Loucy (cell line): ENCODE results near the gene BICRA.

Experiments used
- H2AFZ ChIP-seq: fragments of 200-600 bp; sonication (generic); 2 replicates; pipeline ENCODE4 v1.6.0; 2016; ENCODE audit warnings: antibody characterized with exemption, mild to moderate bottlenecking, low read length, moderate library complexity
- H3F3A ChIP-seq: fragments of 200-600 bp; 2 replicates; pipeline ENCODE4 v1.6.0; 2016; ENCODE audit warnings: antibody characterized with exemption, low read depth, mild to moderate bottlenecking
- H3K27me3 ChIP-seq: fragments of 200-600 bp; sonication (generic); 2 replicates; pipeline ENCODE4 v1.6.1; 2014; ENCODE audit warnings: low read length, mild to moderate bottlenecking; ENCODE audit not compliant: insufficient read depth, poor library complexity, severe bottlenecking
- H3K36me3 ChIP-seq: fragments of 200-600 bp; sonication (generic); 2 replicates; pipeline ENCODE4 v1.6.1; 2016; ENCODE audit warnings: low read length; ENCODE audit not compliant: insufficient read depth
- H3K4me1 ChIP-seq: fragments of 200-600 bp; sonication (generic); 2 replicates; pipeline ENCODE4 v1.5.1; 2014; ENCODE audit warnings: low read length, mild to moderate bottlenecking; ENCODE audit not compliant: insufficient read depth, poor library complexity, severe bottlenecking
- H3K4me2 ChIP-seq: fragments of 200-600 bp; sonication (generic); 2 replicates; pipeline ENCODE4 v1.6.0; 2014; ENCODE audit warnings: antibody characterized with exemption, low read length, low read depth, mild to moderate bottlenecking; ENCODE audit not compliant: poor library complexity, severe bottlenecking
- H3K4me3 ChIP-seq: fragments of 200-600 bp; sonication (generic); 2 replicates; pipeline ENCODE4 v1.5.1; 2014; ENCODE audit warnings: low read length, mild to moderate bottlenecking, mixed read lengths; ENCODE audit not compliant: poor library complexity, severe bottlenecking
- H3K79me2 ChIP-seq: fragments of 200-600 bp; sonication (generic); 2 replicates; pipeline ENCODE4 v1.6.1; 2014; ENCODE audit warnings: low read length; ENCODE audit not compliant: insufficient read depth
- H3K9ac ChIP-seq: fragments of 200-600 bp; sonication (generic); 2 replicates; pipeline ENCODE4 v1.6.0; 2014; ENCODE audit warnings: mild to moderate bottlenecking, low read depth, low read length, moderate library complexity; ENCODE audit not compliant: poor library complexity, severe bottlenecking
- H3K9me2 ChIP-seq: fragments of 200-600 bp; sonication (generic); replicated peaks from 2 replicates; pipeline ENCODE4 v1.6.1; 2016; ENCODE audit warnings: low read depth, low read length, mixed read lengths
- H3K9me3 ChIP-seq: fragments of 200-600 bp; sonication (generic); 2 replicates; pipeline ENCODE4 v1.6.1; 2014; ENCODE audit warnings: mild to moderate bottlenecking, antibody characterized with exemption, low read length, low read depth; ENCODE audit not compliant: insufficient read depth
- H4K20me1 ChIP-seq: fragments of 200-600 bp; sonication (generic); 2 replicates; pipeline ENCODE4 v1.6.0; 2014; ENCODE audit warnings: antibody characterized with exemption, low read length, mild to moderate bottlenecking; ENCODE audit not compliant: insufficient read depth, poor library complexity, severe bottlenecking
- CTCF ChIP-seq: fragments of 200-600 bp; sonication (generic); conservative IDR thresholded peaks from 2 replicates; pipeline ENCODE4 v1.5.1; 2014; ENCODE audit warnings: mild to moderate bottlenecking, antibody characterized with exemption, low read length
- EZH2phosphoT487 ChIP-seq: fragments of 200-600 bp; IDR thresholded peaks from 2 replicates; pipeline ENCODE4 v1.6.1; 2018; ENCODE audit warnings: antibody characterized with exemption, mild to moderate bottlenecking, moderate library complexity, borderline replicate concordance

BICRA gene

GRCh38 chr19:47720669-47721422 is 111.9 kb downstream of the BICRA start:
- Histone ChIP-seq H3K4me1 (no peaks in the 10 kb centered on the region), H3F3A (no peaks in the 10 kb centered on the region), H3K9ac (no peak overlapping the region), H3K9me3 (no peaks in the 10 kb centered on the region), H3K4me2 (no peak overlapping the region), H3K36me3 (no peaks in the 10 kb centered on the region), H3K4me3 (no peak overlapping the region), H3K9me2 (no peaks in the 10 kb centered on the region), H3K79me2 (no peaks in the 10 kb centered on the region), H3K27me3 (no peaks in the 10 kb centered on the region), H4K20me1 (no peaks in the 10 kb centered on the region), H2AFZ (no peak overlapping the region)
- TF ChIP-seq EZH2phosphoT487 (no peak), CTCF (no peak)

GRCh38 chr19:47723581-47723940 is 114.6 kb downstream of the BICRA start:
- peaks cover 4% of the 10 kb centered on the region for H3K4me1 ChIP-seq
- no peaks in the 10 kb centered on the region for H3K36me3 ChIP-seq
- no peak overlapping the region for H3K4me2 ChIP-seq
- no peak overlapping the region for H3K4me3 ChIP-seq
- no peaks in the 10 kb centered on the region for H4K20me1 ChIP-seq
- H3K27me3 ChIP-seq: no peaks in the 10 kb centered on the region
- H2AFZ ChIP-seq: no peak overlapping the region
- no peaks in the 10 kb centered on the region for H3F3A ChIP-seq
- H3K9me2 ChIP-seq: no peaks in the 10 kb centered on the region
- H3K9ac ChIP-seq: no peak overlapping the region
- no peaks in the 10 kb centered on the region for H3K9me3 ChIP-seq
- TF ChIP-seq CTCF: no peak
- H3K79me2 ChIP-seq: no peaks in the 10 kb centered on the region

GRCh38 chr19:47725759-47726401 is 116.9 kb downstream of the BICRA start:
- H3K9me3 ChIP-seq: no peaks in the 10 kb centered on the region
- no peak overlapping the region for H3K4me2 ChIP-seq
- no peaks in the 10 kb centered on the region for H3K36me3 ChIP-seq
- peaks cover 19% of the 10 kb centered on the region for H3K4me1 ChIP-seq
- H3K9ac ChIP-seq: no peak overlapping the region
- no peaks in the 10 kb centered on the region for H3K27me3 ChIP-seq
- no peaks in the 10 kb centered on the region for H3K9me2 ChIP-seq
- H3K79me2 ChIP-seq: 0 out of 2 replicates have a peak, but pooled peaks cover 3% of the 10 kb centered on the region
- no peaks in the 10 kb centered on the region for H4K20me1 ChIP-seq
- H3K4me3 ChIP-seq: no peak overlapping the region
- H3F3A ChIP-seq: peaks cover 3% of the 10 kb centered on the region; the same call in 1 of the 2 replicates
- TF ChIP-seq EZH2phosphoT487: no peak
- no peak for TF ChIP-seq CTCF
- H2AFZ ChIP-seq: no peak overlapping the region
